Brain microvascular endothelial cell (primary cell): ENCODE data around the gene LCP1.

ENCODE experiments used
- DNase-seq: peaks from one replicate; pipeline ENCODE4 v3.0.0-alpha.2; 2020
- H3K27ac ChIP-seq: fragments of 250-450 bp; sonication (Bioruptor Pico); 2 replicates; pipeline ENCODE4 v1.5.1; 2020; ENCODE audit warnings: mild to moderate bottlenecking, moderate library complexity
- H3K27me3 ChIP-seq: fragments of 250-450 bp; sonication (Bioruptor Pico); replicated peaks from 2 replicates; pipeline ENCODE4 v1.5.1; 2020; ENCODE audit warnings: mild to moderate bottlenecking
- H3K36me3 ChIP-seq: fragments of 250-450 bp; sonication (Bioruptor Pico); replicated peaks from 2 replicates; pipeline ENCODE4 v1.5.1; 2020; ENCODE audit warnings: mild to moderate bottlenecking
- H3K4me3 ChIP-seq: 2 replicates; pipeline ENCODE4 v1.5.1; 2011; ENCODE audit warnings: low read depth, mild to moderate bottlenecking, control low read depth, low read length, moderate library complexity
- in situ Hi-C: cut with HindIII; loops from 2 replicates; pipeline ENCODE4 v1.10.0; 2017; ENCODE audit warnings: low sequenced_read_pairs, low pct_ligation_motif_present
- TF ChIP-seq, protein P1 (sequence below): IDR thresholded peaks from 2 replicates; pipeline ENCODE4 v1.5.1; 2011; ENCODE audit warnings: low read depth, mild to moderate bottlenecking, moderate library complexity, low read length, control low read depth, inconsistent platforms; ENCODE audit errors: missing control alignments

LCP1 gene

DNA sequence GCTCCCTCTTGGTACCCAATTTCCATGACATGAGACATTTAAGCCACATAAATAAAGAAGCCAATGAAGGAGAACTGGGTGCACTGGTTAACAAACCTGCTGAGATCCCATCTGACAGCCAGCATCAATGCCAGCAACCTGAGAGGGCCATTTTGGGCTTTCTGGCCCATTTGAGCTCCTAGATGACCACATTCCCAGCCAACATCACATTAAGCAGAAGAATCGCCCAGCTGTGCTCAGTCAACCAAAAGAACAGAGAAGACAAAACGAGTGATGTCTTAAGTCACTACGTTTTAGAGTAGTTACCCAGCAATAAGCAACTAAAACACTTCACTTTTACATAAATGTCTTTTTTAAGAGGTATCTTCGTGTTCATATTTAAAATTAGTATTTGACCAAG, 21.9 kb downstream of the LCP1 start:
- H3K36me3 ChIP-seq: no peaks in the 10 kb centered on the region
- no peak overlapping the region for H3K27ac ChIP-seq
- H3K27me3 ChIP-seq: no peaks in the 10 kb centered on the region
- in situ Hi-C loops: no loop called here
- TF ChIP-seq, protein P1, sequence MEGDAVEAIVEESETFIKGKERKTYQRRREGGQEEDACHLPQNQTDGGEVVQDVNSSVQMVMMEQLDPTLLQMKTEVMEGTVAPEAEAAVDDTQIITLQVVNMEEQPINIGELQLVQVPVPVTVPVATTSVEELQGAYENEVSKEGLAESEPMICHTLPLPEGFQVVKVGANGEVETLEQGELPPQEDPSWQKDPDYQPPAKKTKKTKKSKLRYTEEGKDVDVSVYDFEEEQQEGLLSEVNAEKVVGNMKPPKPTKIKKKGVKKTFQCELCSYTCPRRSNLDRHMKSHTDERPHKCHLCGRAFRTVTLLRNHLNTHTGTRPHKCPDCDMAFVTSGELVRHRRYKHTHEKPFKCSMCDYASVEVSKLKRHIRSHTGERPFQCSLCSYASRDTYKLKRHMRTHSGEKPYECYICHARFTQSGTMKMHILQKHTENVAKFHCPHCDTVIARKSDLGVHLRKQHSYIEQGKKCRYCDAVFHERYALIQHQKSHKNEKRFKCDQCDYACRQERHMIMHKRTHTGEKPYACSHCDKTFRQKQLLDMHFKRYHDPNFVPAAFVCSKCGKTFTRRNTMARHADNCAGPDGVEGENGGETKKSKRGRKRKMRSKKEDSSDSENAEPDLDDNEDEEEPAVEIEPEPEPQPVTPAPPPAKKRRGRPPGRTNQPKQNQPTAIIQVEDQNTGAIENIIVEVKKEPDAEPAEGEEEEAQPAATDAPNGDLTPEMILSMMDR: no peak
- no peak overlapping the region for H3K4me3 ChIP-seq
- no peak for DNase-seq

DNA sequence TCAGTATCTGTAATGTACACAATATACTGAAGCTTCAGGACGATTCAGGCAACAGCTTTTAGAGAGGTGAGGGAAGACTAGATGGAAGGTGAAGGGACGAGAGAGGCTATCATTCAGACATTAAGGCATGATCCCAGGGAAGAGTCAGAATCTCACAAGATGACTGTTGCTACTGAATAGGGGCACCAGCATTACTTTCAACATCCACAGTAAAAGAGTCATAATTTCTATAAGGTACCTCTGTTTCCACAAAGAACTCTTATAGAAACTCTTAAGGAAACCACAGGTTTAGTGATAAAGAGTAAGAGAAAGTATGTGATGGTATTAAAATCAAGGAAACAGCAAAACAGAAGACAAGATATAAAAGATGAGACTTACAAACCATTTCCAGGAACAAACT, 23.0 kb downstream of the LCP1 start:
- TF ChIP-seq, protein P1: no peak
- Histone ChIP-seq H3K36me3 (no peaks in the 10 kb centered on the region), H3K27me3 (no peaks in the 10 kb centered on the region), H3K4me3 (no peak overlapping the region), H3K27ac (no peak overlapping the region)
- in situ Hi-C loops: no loop called here
- no peak for DNase-seq

DNA sequence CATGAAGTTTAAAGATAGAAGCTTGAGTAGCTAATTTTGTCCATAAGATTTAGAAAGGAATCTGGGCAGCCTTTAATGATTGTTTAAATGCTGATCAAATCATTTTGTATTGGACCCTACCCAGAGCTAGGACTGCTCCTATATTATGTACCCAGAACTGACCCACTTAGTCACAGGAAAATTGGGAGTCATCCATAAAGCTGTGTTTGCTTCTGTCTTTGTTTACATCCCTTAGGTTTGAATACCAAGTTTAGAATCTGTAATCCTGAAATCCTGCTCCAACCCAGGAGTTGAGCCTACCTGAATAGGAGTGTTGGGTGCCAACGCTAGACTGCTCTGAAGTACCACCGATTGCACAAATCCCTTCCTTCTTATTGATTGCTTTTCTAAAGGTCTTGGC, 23.8 kb downstream of the LCP1 start:
- in situ Hi-C loops: no loop called here
- DNase-seq: no peak
- Histone ChIP-seq H3K4me3 (no peak overlapping the region), H3K27ac (no peak overlapping the region), H3K27me3 (no peaks in the 10 kb centered on the region), H3K36me3 (no peaks in the 10 kb centered on the region)
- TF ChIP-seq, protein P1: no peak

DNA sequence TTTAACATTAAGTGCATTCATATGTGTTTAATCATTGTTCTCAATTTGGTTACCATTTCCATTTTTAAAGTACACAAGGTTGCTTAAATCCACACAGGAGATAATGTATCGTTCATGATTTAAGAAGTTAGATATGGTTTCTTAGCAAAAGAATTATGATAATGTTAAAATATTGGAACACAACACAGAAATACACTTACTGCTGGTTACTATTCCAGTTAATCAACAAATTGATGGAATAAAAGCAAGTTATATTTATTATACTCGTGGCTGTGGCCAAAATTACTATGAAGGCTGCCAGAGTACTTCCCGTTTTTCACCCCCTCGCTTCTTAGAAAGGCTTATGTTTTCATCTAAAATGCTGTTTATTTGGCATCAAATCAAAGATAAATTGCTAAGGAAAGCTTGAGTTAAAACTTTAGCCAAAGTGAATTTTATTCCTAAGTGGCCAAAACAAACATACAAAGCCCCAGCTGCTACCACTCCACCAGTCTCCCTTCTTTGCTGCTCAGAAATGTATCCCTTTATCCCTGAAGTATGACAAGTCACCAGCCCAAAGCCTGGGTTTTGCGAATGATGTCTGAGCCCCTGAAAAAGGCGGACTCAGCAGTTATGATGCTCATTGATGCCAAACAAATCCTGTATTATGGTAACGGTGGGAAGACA, 27.7 kb downstream of the LCP1 start:
- Histone ChIP-seq H3K36me3 (no peaks in the 10 kb centered on the region), H3K27me3 (no peaks in the 10 kb centered on the region), H3K27ac (no peak overlapping the region), H3K4me3 (no peak overlapping the region)
- TF ChIP-seq, protein P1: no peak
- in situ Hi-C loops: no loop called here
- no peak for DNase-seq

DNA sequence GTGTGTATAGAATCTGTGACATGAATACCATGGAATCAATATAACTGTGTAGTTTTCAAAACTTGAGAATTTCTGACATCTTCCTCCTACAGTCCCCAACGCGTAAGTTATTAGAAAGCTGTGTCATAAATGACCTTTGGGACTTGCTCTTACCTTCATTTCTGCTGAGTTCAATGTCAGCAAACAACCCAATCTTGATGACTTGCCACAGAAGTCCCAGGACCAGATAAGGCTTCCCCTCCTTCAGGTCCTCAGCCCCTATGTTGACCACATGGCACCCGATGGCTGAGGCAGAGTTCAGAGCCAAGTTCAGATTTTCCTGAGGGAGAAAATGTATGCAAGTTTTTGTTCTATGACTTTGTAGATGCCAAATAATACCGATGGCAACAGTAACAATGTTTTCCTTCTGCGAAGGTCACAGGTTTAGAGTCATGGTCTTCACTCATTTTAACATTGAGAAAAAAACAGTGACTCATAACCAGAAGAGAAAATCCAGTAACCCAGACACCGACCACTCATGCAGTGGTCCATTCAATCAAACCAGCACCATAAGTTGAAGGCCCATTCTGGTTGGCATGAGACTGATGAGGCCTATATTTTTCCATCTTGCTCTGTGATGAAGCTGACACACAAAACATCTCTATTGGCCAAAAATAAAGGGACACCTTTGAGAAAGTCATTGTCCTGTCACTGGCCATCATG, 29.2 kb downstream of the LCP1 start:
- TF ChIP-seq, protein P1: no peak
- Histone ChIP-seq H3K36me3 (no peaks in the 10 kb centered on the region), H3K27ac (no peak overlapping the region), H3K4me3 (no peak overlapping the region), H3K27me3 (no peaks in the 10 kb centered on the region)
- DNase-seq: no peak
- in situ Hi-C loops: no loop called here
